ENCODE data around the gene CSNK1G1.
"Not testable (repeated sequence)": the region's sequence is repeated elsewhere in the genome, so short reads cannot be mapped to it uniquely, and the experiment has no call there.

CSNK1G1 gene

DNA sequence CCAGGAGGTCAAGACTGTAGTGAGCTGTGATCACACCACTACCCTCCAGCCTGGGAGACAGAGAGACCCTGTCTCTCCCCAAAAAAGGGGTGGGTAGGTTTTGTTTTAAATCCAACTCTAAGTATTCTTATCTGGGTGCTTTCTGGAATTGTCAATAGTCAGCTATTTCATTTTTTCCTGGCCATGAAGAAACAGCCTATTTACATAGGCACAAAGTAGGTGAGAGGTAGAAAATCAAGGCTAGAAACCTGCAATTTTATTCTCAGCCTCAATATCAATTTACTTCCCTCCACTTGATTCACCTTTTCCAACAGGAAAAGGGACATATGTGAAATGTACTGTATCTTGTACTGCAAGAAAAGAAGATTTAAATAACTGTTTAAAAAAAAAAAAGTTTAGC is 45.9 kb downstream of the CSNK1G1 start:
- FAIRE-seq (no peak), DNase-seq (ENCODE audit: extremely low spot score, insufficient read length, low read depth) (no peak)

DNA sequence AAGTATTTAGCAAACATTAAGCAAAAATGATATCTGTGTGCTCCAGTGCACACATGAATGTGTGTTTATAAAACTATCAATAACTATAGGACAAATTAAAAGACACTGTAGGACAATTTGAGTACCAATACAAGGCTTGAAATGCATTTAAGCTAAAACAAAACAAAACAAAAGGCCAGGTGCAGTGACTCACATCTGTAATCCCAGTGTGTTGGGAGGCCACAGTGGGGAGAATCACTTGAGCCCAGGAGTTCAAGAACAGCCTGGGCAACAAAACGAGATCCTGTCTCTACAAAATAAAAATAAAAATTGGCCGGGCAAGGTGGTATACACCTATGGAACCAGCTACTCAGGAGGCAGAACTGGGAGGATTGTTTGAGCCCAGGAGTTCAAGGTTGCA is 50.7 kb downstream of the CSNK1G1 start:
- peak; percentile 12 for FAIRE-seq
- no peak for DNase-seq (ENCODE audit: extremely low spot score, insufficient read length, low read depth)

DNA sequence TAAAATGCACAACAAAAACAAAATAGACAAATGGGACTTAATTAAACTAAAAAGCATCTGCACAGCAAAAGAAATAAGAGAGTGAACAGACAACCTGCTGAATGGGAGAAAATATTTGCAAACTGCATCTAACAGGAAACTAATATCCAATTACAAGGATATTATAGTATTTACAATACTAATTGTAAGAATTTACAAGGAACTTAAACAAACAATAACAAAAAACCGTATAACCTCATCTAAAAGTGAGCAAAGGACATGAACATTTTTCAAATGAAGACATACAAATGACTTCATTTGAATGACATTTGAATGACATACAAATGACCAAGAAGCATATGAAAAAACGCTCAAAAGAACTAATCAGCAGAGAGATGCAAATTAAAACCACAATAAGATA is 66.4 kb downstream of the CSNK1G1 start:
- DNase-seq (ENCODE audit: extremely low spot score, insufficient read length, low read depth): no peak
- no peak for FAIRE-seq

DNA sequence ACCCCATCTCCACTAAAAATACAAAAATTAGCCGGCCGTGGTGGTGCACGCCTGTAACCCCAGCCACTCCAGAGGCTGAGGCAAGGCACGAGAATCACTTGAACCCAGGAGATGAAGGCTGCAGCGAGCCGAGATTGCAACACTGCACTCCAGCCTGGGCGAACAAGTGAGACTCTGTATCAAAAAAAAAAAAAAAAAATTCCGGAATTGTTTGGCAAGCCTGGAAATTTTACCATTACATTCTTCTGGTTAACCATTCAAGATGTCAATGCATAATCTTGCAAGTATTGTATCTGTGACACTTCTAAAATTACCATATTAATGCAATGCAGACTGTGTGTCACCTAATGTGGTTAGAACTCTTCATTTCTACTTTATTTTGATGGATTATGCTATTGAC is 67.0 kb downstream of the CSNK1G1 start:
- FAIRE-seq (no peak), DNase-seq (ENCODE audit: extremely low spot score, insufficient read length, low read depth) (no peak)

DNA sequence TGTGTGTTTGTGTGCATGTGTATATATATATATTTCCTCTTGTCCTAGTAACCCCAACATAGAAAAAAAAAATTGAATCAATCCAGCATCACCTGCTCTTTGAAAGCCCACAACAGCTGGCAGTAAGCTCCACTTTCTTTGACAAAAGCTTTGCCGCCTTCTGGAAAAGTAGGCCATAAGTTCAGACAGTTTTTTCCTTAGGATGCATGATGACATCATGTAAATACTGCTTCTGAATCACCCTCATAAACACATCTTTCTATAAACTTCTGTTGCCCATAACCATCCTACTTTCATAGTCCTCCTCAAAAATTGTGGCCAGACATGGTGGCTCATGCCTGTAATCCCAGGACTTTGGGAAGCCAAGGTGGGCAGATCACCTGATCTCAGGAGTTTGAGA is 67.4 kb downstream of the CSNK1G1 start:
- FAIRE-seq: no peak
- DNase-seq (ENCODE audit: extremely low spot score, insufficient read length, low read depth): no peak

DNA sequence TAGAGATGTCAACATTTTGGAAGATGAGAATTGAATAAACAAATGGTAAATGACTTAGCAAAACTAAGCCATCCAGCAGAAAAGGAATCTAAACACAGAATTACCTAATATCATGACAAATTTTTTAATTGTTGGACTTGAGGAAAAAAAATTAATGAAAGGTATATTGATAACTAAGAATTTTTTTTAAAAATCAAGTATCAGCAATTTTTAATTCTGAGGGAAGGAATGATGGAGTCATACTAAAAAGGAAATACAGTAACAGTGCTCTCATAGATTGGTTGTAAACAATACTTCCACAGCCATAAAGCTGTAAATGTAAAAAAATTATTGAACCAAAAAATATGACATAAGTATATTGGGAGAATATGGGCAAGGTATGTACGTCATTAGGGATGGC is 68.0 kb downstream of the CSNK1G1 start:
- FAIRE-seq: no peak
- DNase-seq (ENCODE audit: extremely low spot score, insufficient read length, low read depth): no peak

DNA sequence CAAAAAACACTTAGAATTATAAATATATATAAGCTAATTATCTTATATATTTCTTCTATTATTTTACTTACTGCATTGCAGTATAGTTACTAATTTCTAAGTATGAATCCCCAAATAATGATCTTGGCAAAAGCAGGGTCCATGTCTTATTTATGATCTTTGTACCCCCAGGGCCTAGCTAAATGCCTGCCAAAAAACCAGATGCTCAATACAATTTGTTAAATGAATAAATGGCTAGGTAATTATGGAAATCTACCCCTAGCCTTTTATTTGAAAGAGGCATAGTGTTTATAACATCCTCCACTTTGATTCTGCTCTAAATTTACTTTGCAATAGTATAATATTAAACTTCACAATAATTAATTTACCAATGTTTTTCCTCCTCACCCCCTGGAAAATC is 69.5 kb downstream of the CSNK1G1 start:
- FAIRE-seq (no peak), DNase-seq (ENCODE audit: extremely low spot score, insufficient read length, low read depth) (no peak)

DNA sequence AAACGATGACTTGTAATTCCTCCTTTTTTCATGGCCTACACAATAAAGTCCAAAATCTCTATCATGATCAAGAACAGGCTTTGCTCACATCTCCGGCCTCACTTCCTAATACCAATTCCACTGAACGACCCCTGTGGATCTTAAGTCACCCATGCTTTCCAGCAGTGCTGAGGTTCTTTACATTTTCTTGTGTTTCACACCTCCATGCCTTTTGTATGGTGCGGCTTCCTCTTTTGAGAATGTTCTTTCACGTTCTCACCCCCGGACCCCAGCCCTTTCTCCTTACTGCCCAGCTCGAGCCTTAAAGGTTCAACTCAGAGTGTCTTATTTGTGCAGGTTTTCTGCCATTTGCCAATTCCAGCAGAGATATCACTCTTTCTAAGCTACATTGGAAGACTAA is 70.1 kb downstream of the CSNK1G1 start:
- no peak for DNase-seq (ENCODE audit: extremely low spot score, insufficient read length, low read depth)
- FAIRE-seq: no peak

DNA sequence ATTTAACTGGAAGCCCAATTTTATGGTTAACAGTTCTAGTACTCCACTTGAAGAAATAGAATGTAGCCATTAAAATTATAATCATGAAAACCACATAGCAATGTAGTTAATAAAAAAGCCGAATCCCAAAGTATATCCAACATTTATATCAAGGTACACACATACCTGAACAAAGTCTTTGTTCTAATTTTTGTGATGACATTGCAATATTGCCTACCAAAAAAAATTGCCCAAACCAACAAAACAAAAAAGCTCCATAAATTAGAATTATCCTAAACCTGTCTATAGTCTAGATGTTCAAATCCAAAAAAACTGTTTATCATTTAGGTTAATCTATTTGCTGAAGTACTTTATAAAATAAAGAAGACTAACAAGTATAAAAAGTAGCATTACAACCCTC is 70.8 kb downstream of the CSNK1G1 start:
- DNase-seq (ENCODE audit: extremely low spot score, insufficient read length, low read depth): no peak
- FAIRE-seq: no peak

DNA sequence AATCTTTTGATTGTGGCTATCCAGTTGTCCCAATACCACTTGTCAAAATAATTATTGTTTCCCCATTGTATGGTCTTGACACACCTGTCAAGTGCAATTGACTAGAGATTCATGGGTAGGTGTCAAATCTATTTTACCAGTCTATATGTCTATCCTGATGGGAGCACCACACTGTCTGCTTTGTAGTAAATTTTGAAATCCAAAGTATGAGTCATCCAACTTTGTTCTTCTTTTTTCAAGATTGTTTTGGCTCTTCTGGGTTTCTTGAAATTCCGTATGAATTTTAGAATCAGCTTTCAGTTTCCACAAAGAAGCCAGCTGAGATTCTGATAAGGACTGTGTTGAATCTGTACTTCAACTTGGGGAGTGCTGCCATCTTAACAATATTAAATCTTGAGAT is 71.9 kb downstream of the CSNK1G1 start:
- FAIRE-seq: no peak

DNA sequence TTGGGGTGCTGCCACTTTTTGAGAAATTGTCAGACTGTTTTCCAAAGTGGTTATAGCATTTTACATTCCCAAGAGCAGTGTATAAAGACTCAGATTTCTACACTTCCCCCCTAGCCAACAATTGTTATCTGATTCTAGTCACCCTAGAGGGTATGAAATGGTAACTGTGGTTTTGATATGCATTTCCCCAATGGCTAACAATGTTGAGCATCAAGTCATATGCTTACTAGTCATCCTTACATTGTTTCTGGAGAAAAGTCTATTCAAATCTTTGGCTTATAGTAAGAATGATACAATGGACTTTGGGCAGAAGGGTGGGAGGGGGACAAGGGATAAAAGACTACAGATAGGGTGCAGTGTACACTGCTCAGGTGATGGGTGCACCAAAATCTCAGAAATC is 73.3 kb downstream of the CSNK1G1 start:
- FAIRE-seq (no peak), DNase-seq (ENCODE audit: extremely low spot score, insufficient read length, low read depth) (no peak)

More for the DNA sequence above, 71.9 kb downstream of the CSNK1G1 start:
- no peak for DNase-seq (ENCODE audit: extremely low spot score, insufficient read length, low read depth)

DNA sequence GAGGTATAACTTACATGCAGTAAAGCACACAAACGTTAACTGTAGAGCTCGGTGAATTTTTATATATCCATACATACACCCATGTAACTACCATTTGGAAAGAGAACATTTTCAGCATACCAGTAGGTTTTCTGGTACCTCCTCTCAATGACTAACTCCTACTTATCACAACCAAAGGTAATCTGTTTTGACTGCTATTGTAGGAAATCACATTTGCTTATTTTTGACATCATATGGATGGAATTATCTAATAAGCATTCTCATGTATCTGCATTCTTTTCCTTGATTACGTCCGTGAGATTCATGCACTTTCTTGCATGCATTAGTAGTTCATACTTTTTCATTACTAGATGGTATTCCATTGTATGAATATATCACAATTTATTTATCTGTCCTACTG is 76.8 kb downstream of the CSNK1G1 start:
- DNase-seq (ENCODE audit: extremely low spot score, insufficient read length, low read depth): no peak
- FAIRE-seq: no peak

DNA sequence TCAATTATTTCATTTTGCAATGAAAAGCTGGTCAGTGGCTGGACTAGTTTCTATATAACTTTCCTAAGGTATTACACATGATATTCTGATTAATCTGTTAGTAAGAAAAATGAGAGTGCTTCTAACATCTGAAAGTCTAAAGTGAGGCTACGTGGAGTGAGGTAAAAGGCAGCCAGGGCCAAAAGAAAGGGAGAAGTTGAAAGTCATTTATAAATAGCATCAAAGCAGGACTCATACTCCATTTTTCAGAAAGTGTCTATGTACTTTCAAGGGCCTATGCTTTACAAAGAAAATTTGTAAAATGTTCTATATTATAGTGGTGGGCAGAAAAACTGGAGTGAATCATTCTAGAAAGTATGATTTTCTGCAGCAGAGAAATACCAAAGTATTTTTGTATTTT is 80.0 kb downstream of the CSNK1G1 start:
- DNase-seq (ENCODE audit: extremely low spot score, insufficient read length, low read depth): no peak
- FAIRE-seq: no peak

DNA sequence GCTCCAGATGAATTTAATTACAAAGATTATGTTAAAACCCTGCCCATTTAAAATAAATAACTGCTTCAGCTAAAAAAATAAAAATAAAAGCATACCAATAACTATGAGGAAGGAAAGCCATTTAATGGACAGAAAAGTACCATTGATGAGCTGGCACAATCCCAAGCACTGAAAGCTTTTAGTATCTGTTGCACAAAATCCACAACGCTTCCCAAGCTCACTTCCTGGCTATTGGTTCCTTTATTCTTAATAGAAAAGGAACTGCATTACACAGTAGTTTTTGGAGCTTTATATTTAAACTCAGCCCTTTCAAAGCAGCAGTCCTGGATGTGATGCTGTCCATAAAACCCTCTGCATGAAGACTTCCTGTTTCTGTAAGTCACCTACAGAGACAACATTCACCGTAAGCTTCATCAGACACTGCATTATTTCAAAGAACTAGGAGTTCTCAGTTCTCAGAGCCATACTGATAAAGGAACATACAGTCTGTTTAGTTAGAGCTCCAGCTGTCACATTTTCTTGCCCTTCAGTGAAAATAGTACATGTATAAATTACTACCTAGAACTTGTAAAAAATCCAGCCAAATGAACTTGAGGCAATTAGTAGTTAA is 81.5 kb downstream of the CSNK1G1 start:
- no peak for DNase-seq (ENCODE audit: extremely low spot score, insufficient read length, low read depth)
- peak; percentile 36 for FAIRE-seq

DNA sequence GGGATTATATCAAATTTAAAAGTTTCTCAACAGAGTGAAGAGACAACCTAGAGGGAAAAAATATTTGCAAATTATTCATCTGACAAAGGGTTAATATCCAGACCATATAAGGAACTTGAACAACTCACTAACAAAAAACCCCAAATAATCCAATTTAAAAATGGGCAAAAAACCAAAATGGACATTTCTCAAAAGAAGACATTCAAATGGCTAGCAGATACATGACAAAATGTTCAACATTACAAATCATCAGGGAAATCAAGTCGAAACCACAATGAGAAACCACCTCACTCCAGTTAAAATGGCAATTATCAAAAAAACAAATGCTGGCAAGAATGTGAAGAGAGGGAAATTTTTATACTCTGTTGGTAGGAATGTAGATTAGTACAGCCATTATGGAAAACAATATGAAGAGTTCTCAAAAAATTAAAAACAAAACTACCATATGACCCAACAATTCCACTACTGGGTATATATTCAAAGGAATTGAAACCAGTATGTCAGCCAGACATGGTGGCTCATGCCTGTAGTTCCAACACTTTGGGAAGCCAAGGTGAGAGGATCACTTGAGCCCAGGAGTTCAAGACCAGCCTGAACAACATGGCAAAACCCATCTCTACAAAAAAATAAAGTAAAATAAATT is 88.5 kb downstream of the CSNK1G1 start:
- FAIRE-seq: no peak
- DNase-seq (ENCODE audit: extremely low spot score, insufficient read length, low read depth): no peak

DNA sequence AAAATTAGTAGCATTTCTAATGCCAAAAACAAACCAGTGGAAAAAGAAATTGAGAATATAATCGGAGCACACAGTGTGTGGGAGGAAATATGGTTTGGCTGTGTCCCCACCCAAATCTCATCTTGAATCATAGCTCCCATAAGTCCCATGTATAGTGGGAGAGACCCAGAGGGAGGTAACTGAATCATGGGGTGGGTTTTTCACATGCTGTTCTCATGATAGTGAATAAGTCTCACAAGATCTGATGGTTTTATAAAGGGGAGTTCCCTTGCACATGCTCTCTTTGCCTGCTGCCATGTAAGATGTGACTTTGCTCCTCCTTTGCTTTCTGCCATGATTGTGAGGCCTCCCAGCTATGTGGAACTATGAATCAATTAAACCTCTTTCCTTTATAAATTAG is 90.8 kb downstream of the CSNK1G1 start:
- FAIRE-seq; DNase-seq (ENCODE audit: extremely low spot score, insufficient read length, low read depth): not testable (repeated sequence)

DNA sequence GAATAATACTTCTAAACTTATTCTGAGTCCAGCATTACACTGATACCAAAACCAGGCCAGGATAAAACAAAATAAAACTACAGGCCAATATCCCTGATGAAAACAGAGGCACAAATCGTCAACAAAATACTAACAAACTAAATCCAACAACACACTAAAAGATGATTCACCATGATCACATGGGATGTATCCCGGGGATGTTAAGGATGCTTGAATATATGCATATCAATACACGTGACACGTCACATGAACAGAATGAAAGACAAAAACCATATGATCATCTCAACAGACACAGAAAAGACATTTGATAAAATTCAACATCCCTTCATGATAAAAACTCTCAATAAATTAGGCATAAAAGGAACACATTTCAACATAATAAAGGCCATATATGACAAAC is 91.5 kb downstream of the CSNK1G1 start:
- no peak for FAIRE-seq
- DNase-seq (ENCODE audit: extremely low spot score, insufficient read length, low read depth): no peak

DNA sequence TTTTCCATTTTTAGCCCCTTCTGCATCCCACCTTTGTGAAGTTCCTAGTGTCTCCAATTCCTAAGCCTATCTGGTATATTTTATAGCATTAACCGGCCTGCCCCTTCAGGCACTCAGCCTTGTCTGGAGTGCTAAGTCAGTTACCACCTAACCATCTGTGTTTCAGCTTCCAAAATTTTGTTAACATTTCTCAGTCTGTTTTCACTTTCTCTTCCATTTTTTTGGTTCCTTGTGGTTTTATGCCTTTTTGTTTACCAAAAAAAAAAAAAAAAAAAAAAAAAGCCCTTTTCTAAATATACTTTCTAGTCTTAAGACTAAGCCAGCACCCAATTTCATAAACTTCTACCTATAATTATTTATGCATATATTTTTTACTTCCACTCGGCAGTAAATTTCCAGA is 92.4 kb downstream of the CSNK1G1 start:
- FAIRE-seq (peak; percentile 9), DNase-seq (ENCODE audit: extremely low spot score, insufficient read length, low read depth) (no peak)

DNA sequence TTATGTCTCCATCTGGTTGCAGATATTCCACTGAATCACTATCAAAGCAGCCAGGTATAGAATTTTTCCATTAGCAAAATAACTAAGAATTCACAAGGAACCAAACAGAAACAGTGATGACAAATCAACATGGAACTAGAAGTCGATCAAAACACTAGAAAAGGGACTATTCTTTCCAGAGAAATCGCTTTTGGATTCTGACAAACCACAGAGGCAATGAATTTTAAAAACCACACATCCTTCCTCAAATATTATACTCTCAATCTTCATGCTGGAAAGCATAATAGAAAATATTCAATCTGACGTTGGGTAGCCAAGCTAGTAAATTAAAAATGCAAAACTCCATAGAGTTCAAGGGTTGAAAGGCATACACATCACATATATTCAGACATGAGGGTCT is 99.9 kb downstream of the CSNK1G1 start:
- FAIRE-seq (no peak), DNase-seq (ENCODE audit: extremely low spot score, insufficient read length, low read depth) (no peak)

DNA sequence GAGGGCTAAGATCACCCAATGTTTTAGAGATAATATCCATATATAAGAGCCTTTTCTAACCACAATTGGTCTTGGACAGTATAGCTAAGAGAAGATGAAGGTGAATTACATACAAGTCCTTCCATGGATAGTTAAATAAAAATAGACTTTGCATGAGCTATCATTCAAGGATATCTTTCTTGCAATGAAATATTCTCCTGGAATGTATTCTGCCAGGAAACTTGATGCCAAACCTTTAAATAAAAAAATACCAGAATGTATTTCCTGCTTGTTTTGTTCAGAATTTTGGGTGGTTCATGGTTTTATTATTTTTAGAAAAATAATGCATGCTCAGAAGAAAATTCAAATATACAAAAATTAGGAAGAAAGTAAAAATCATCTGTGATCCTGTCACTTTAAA is 104.3 kb downstream of the CSNK1G1 start:
- DNase-seq (ENCODE audit: extremely low spot score, insufficient read length, low read depth) (no peak), FAIRE-seq (no peak)

DNA sequence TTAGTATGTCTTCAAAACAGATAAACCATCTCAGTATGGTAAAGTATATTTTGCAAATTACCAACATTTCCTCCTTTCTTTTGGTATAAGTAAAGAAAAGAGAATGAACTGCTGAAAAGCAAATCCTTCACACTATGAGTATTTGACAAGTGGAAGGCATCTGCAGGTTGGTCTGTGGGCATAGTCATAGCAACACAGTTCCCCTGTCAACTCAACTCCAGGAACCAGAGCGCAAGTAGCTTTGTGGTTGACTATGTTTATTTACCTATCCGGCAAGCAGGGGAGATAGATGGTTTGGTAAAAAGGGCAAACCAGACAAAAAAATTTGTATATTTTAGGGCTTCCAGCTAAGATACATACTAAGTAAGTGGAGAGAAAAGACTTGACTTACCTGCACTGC is 104.9 kb downstream of the CSNK1G1 start:
- FAIRE-seq: no peak
- DNase-seq (ENCODE audit: extremely low spot score, insufficient read length, low read depth): no peak

DNA sequence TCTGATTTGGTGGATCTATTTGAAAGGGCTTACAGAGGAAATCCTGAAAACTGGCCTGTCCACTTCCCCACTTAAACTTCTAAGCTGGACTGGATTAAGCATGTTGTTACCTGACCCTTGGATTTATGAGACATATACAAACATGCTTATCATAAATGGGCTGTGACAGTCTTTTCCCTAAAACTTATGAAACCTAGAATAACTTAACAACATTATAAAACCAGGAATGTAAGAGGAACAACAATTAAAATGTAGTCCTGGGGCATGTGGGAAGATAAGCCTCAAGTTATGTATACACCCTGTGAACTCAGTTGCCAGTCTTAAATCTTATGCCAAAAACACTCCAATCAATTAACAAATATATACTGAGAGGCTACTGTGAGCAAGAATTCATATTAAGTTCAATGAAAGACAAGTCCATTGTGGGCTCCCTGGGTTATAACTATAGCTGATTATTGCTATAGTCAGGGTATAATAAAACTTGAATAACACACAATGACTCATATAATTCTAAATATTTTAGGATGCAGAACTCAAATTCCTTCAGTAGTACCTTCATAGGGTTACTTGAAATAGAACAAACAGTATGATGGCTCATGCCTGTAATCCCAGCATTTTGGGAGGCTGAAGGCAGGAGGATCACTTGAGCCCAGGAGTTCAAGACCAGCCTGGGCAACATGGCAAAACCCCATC is 105.9 kb downstream of the CSNK1G1 start:
- no peak for FAIRE-seq

More for the DNA sequence above, 105.9 kb downstream of the CSNK1G1 start:
- no peak for DNase-seq (ENCODE audit: extremely low spot score, insufficient read length, low read depth)

Data from GM18507 (cell line).